HG03442 (cell line): ENCODE data around the gene SEC24D.

ENCODE experiments used
- ATAC-seq: cut with Tn5 transposase; IDR thresholded peaks from one replicate; pipeline ENCODE4 v1.9.1; 2021; ENCODE audit warnings: mild to moderate bottlenecking, moderate library complexity; ENCODE audit not compliant: unreplicated experiment

SEC24D gene

GRCh38 chr4:118730683-118731082, 105.2 kb downstream of the SEC24D start:
- no peak for ATAC-seq

- no peak for ATAC-seq
Measured at GRCh38 chr4:118729287-118730286, 106.3 kb downstream of the SEC24D start.

- ATAC-seq = no peak
Measured at GRCh38 chr4:118727360-118727759, 108.6 kb downstream of the SEC24D start.

GRCh38 chr4:118723369-118723768, 112.6 kb downstream of the SEC24D start:
- no peak for ATAC-seq

GRCh38 chr4:118721752-118722151, 114.2 kb downstream of the SEC24D start:
- no peak for ATAC-seq

- no peak for ATAC-seq
Measured at GRCh38 chr4:118718511-118719170, 117.3 kb downstream of the SEC24D start.

- ATAC-seq = no peak
Measured at GRCh38 chr4:118716304-118716703, 119.6 kb downstream of the SEC24D start.

- no peak for ATAC-seq
Measured at GRCh38 chr4:118714682-118715081, 121.2 kb downstream of the SEC24D start.

- ATAC-seq = no peak
Measured at GRCh38 chr4:118712872-118713271, 123.1 kb downstream of the SEC24D start.

- no peak for ATAC-seq
Measured at GRCh38 chr4:118711052-118711451, 124.9 kb downstream of the SEC24D start.

- ATAC-seq = no peak
Measured at GRCh38 chr4:118703118-118703517, 132.8 kb downstream of the SEC24D start.

- ATAC-seq = peak; percentile 99
Measured at GRCh38 chr4:118684873-118685811, 150.8 kb downstream of the SEC24D start, which contains the start of gene METTL14. Gene METTL14 (plus strand): TSS chr4:118685392. CDS start chr4:118685535, 143 bp downstream.

GRCh38 chr4:118683513-118683912, 152.4 kb downstream of the SEC24D start:
- no peak for ATAC-seq

- ATAC-seq = no peak
Measured at GRCh38 chr4:118682928-118683327, 153.0 kb downstream of the SEC24D start.

- ATAC-seq = no peak
Measured at GRCh38 chr4:118680808-118681207, 155.1 kb downstream of the SEC24D start.

- no peak for ATAC-seq
Measured at GRCh38 chr4:118676128-118676527, 159.8 kb downstream of the SEC24D start.
